Measurements from ENCODE around the gene KAT7. TPM values are rescaled to one million over a fixed set of nuclear protein-coding genes. Genes with fewer than 3 reads are reported as not detected.

KAT7 gene
- total and polyA plus RNA-seq, 2 of the 8 experiments (the other 6 are each of a cell fraction or from before 2014, with no cell fraction given): 90.9 to 139 TPM

- ChIA-PET POLR2A (ENCODE audit: partially characterized antibody) (interaction anchor here (0.6 to 1.8 kb wide), 8 partner anchors 8 to 173 kb away, joined by 3 to 6 read pairs (median 4); no protein-coding TSS in a partner anchor), CTCF (ENCODE audit: partially characterized antibody) (interaction anchor here (0.6 to 26.5 kb wide), 16 partner anchors 10 to 293 kb away, joined by 3 to 547 read pairs (median 3); partner anchors contain the start of genes DLX3 and SLC35B1)
- no peak overlapping the region for H2AFZ ChIP-seq (ENCODE audit: low read length)
- no peak overlapping the region for H3K27ac ChIP-seq (ENCODE audit: low read depth, low read length)
- H2BK5ac ChIP-seq (ENCODE audit: low read depth, low read length): no peak overlapping the region
- no peak overlapping the region for H3K23ac ChIP-seq (ENCODE audit: insufficient read length)
- no peak overlapping the region for H2BK15ac ChIP-seq (ENCODE audit: low read length)
- no peaks in the 10 kb centered on the region for H3K9me3 ChIP-seq (ENCODE audit: insufficient read depth in 2 of 2, low read depth in 1 of 2, low read length in 1 of 2)
- FAIRE-seq (no peak), DNase-seq (ENCODE audit: low read depth in 1 of 2, low spot score in 2 of 2) (no peak)
- no peak overlapping the region for H3K14ac ChIP-seq (ENCODE audit: insufficient read length)
- no peaks in the 10 kb centered on the region for H3K79me2 ChIP-seq (ENCODE audit: control insufficient read depth in 1 of 2, insufficient read depth in 2 of 2, low read length in 2 of 2)
- H2BK120ac ChIP-seq (replicated peaks; ENCODE audit: low read depth, low read length): no peak overlapping the region
- H4K5ac ChIP-seq (ENCODE audit: insufficient read length, low read depth, low read length): no peak overlapping the region
- no peaks in the 10 kb centered on the region for H3K79me1 ChIP-seq (ENCODE audit: low read depth, low read length)
- H2AK5ac ChIP-seq (ENCODE audit: low read depth, low read length): peak overlapping the region; percentile 8; the same call in 1 of the 2 replicates
- no peak overlapping the region for H3K4ac ChIP-seq (replicated peaks; ENCODE audit: insufficient read length, low read depth, low read length)
- no peak overlapping the region; the same call in 1 of the 2 replicates for H3K18ac ChIP-seq (ENCODE audit: extremely low read depth, low read length)
- peaks cover 1 to 23% (median 12%) of the 10 kb centered on the region in 4 experiments; a peak in 6 of 7 replicates for H3K27me3 ChIP-seq (replicated peaks in 1 of 4; ENCODE audit: control insufficient read depth in 3 of 4, extremely low read depth in 1 of 4, insufficient read depth in 3 of 4, low read length in 3 of 4)
- H3K4me1 ChIP-seq (replicated peaks in 1 of 4; ENCODE audit: control insufficient read depth in 3 of 4, insufficient read depth in 4 of 4, low read length in 3 of 4): peaks cover 3 to 10% (median 3%) of the 10 kb centered on the region in 4 experiments; a peak in 6 of 7 replicates
- no peak overlapping the region for H3K9ac ChIP-seq (replicated peaks in 1 of 4; ENCODE audit: extremely low read depth in 1 of 4, low read depth in 3 of 4, low read length in 3 of 4)
- peak overlapping the region in 1 of 4 experiments; percentile 65; a peak in 2 of 8 replicates for H3K4me3 ChIP-seq (ENCODE audit: extremely low read depth in 1 of 4, insufficient read depth in 2 of 4, low read depth in 3 of 4, low read length in 4 of 4)
- no peak overlapping the region for H2BK20ac ChIP-seq (ENCODE audit: low read length)
- no peak overlapping the region for H4K91ac ChIP-seq (replicated peaks; ENCODE audit: insufficient read length, low read length)
- no peak overlapping the region for H3K56ac ChIP-seq (replicated peaks; ENCODE audit: insufficient read length, low read depth, low read length)
- H4K20me1 ChIP-seq (replicated peaks in 1 of 2; ENCODE audit: control insufficient read depth in 1 of 2, insufficient read depth in 2 of 2, low read length in 2 of 2): peaks cover 3 to 7% of the 10 kb centered on the region in 2 experiments
- H2BK12ac ChIP-seq (ENCODE audit: low read depth, low read length): 0 out of 2 replicates have a peak overlapping the region, but pooled peaks have one; percentile 39
- peaks cover 8% of the 10 kb centered on the region; the same call in 1 of the 2 replicates for H3K23me2 ChIP-seq (ENCODE audit: low read depth, low read length)
- no peak overlapping the region for H4K8ac ChIP-seq (ENCODE audit: extremely low read depth, insufficient read depth, low read length)
- peak overlapping the region; percentile 89 to 97 for H3K4me2 ChIP-seq (ENCODE audit: insufficient read depth in 1 of 2, low read depth in 2 of 2, low read length in 2 of 2)
- no peaks in the 10 kb centered on the region; a peak in 1 of 8 replicates for H3K36me3 ChIP-seq (ENCODE audit: control insufficient read depth in 2 of 4, insufficient read depth in 4 of 4, low read length in 3 of 4)
- WGBS, 2 experiments (ENCODE audit: extremely low coverage in 1 of 2, insufficient coverage in 1 of 2, insufficient read length in 1 of 2, insufficient replicate concordance in 2 of 2, low coverage in 1 of 2, low lambda C conversion rate in 2 of 2, missing lambda C conversion rate in 1 of 2): 82% methylated on average over 5 of the region's 5 CpGs; no CpG with 5 or more reads in 1 of the 2 experiments
- TF ChIP-seq SP4 (IDR thresholded peaks at IDR 0.05; ENCODE audit: low read length) (no peak), HDAC2 (IDR thresholded peaks at IDR 0.05; ENCODE audit: borderline replicate concordance in 1 of 2, low read depth in 2 of 2, low read length in 2 of 2) (no peak), USF2 (IDR thresholded peaks at IDR 0.05; ENCODE audit: low read length) (no peak), SUZ12 (IDR thresholded peaks at IDR 0.05; ENCODE audit: low read length) (no peak), GTF2F1 (IDR thresholded peaks at IDR 0.05; ENCODE audit: borderline replicate concordance, low read depth, low read length) (no peak), SIX5 (IDR thresholded peaks at IDR 0.05; ENCODE audit: low read depth, low read length) (no peak), CTBP2 (IDR thresholded peaks at IDR 0.05; ENCODE audit: borderline replicate concordance, insufficient read depth, insufficient read length, low read length) (no peak), RFX5 (IDR thresholded peaks at IDR 0.05; ENCODE audit: borderline replicate concordance, low read depth, low read length) (no peak), CEBPB (IDR thresholded peaks at IDR 0.05; ENCODE audit: low read depth, low read length) (no peak)
Measured at GRCh38 chr17:49850218-49850610, 61.7 kb downstream of the KAT7 start.

Measured in H1 (cell line).